Astrocyte (in vitro differentiated cells and primary cell): Measurements from ENCODE around the gene CHRM2. TPM values are rescaled to one million over a fixed set of nuclear protein-coding genes. Genes with fewer than 3 reads are reported as not detected.
A peak's percentile ranks its signal among the peaks of the same experiment; 100 is the strongest.

Source experiments
- DNase-seq: peaks from one replicate; pipeline ENCODE4 v3.0.0-alpha.2; 2010; ENCODE audit warnings: low read depth
- FAIRE-seq: peaks from 2 replicates; lab custom pipeline; 2011; peaks lifted over from hg19 to GRCh38; lab: Jason Lieb, UNC
- H2AFZ ChIP-seq: 2 replicates; pipeline ENCODE4 v1.6.0; 2012; ENCODE audit warnings: low read depth, low read length, inconsistent platforms
- H3K27ac ChIP-seq: 2 replicates; pipeline ENCODE4 v1.5.1; 2011; ENCODE audit warnings: low read depth, low read length, inconsistent platforms
- H3K27me3 ChIP-seq: 2 replicates; pipeline ENCODE4 v1.6.0; 2011; ENCODE audit warnings: low read length, inconsistent platforms; ENCODE audit not compliant: insufficient read depth
- H3K36me3 ChIP-seq: 2 replicates; pipeline ENCODE4 v1.5.1; 2011; ENCODE audit warnings: low read length, inconsistent platforms; ENCODE audit not compliant: insufficient read depth
- H3K4me1 ChIP-seq: 2 replicates; pipeline ENCODE4 v1.5.1; 2011; ENCODE audit warnings: low read length, inconsistent platforms; ENCODE audit not compliant: insufficient read depth
- H3K4me2 ChIP-seq: 2 replicates; pipeline ENCODE4 v1.6.0; 2012; ENCODE audit warnings: low read length, inconsistent platforms
- H3K4me3 ChIP-seq: 2 replicates; pipeline ENCODE4 v1.5.1; 2011; ENCODE audit warnings: low read depth, mild to moderate bottlenecking, low read length, inconsistent platforms; ENCODE audit not compliant: insufficient read depth
- H3K79me2 ChIP-seq: 2 replicates; pipeline ENCODE4 v1.6.0; 2012; ENCODE audit warnings: mild to moderate bottlenecking, low read length, inconsistent platforms; ENCODE audit not compliant: insufficient read depth
- H3K9ac ChIP-seq: 2 replicates; pipeline ENCODE4 v1.6.0; 2012; ENCODE audit warnings: mild to moderate bottlenecking, low read length, inconsistent platforms
- H3K9me3 ChIP-seq: 2 replicates; pipeline ENCODE4 v1.5.1; 2012; ENCODE audit warnings: low read depth, mild to moderate bottlenecking, low read length, inconsistent platforms; ENCODE audit not compliant: insufficient read depth
- H4K20me1 ChIP-seq: 2 replicates; pipeline ENCODE4 v1.6.0; 2012; ENCODE audit warnings: low read length, inconsistent platforms; ENCODE audit not compliant: insufficient read depth
- H3K27ac Mint-ChIP-seq: one replicate; pipeline ENCODE4 v1.8.0; 2021; ENCODE audit warnings: mild to moderate bottlenecking, mixed read lengths; ENCODE audit not compliant: unreplicated experiment
- H3K27me3 Mint-ChIP-seq: one replicate; pipeline ENCODE4 v1.8.0; 2021; ENCODE audit warnings: low read depth, mixed read lengths; ENCODE audit not compliant: unreplicated experiment
- H3K36me3 Mint-ChIP-seq: one replicate; pipeline ENCODE4 v1.8.0; 2021; ENCODE audit warnings: low read depth, mixed read lengths; ENCODE audit not compliant: unreplicated experiment
- H3K4me1 Mint-ChIP-seq: one replicate; pipeline ENCODE4 v1.8.0; 2021; ENCODE audit warnings: low read depth, mixed read lengths; ENCODE audit not compliant: unreplicated experiment
- H3K4me3 Mint-ChIP-seq: one replicate; pipeline ENCODE4 v1.8.0; 2021; ENCODE audit warnings: mild to moderate bottlenecking, moderate library complexity, mixed read lengths; ENCODE audit not compliant: unreplicated experiment
- H3K9me3 Mint-ChIP-seq: one replicate; pipeline ENCODE4 v1.8.0; 2021; ENCODE audit warnings: mild to moderate bottlenecking, mixed read lengths; ENCODE audit not compliant: unreplicated experiment
- CTCF ChIP-seq: IDR thresholded peaks from 2 replicates; pipeline ENCODE4 v1.5.1; 2011; ENCODE audit warnings: low read depth, mild to moderate bottlenecking, inconsistent platforms, low read length, moderate library complexity; ENCODE audit not compliant: insufficient read depth
- EZH2 ChIP-seq: IDR thresholded peaks from 2 replicates; pipeline ENCODE4 v1.6.1; 2012; ENCODE audit warnings: mild to moderate bottlenecking, low read length, inconsistent platforms; ENCODE audit not compliant: insufficient read depth
- total RNA-seq: library from RNA; stranded (reverse); gene quantifications from 2 replicates; pipeline ENCODE4 v1.2.1, GENCODE V29; 2021

The CHRM2 gene
- total RNA-seq, 1 donor from 2014 or later, result not detected

DNA sequence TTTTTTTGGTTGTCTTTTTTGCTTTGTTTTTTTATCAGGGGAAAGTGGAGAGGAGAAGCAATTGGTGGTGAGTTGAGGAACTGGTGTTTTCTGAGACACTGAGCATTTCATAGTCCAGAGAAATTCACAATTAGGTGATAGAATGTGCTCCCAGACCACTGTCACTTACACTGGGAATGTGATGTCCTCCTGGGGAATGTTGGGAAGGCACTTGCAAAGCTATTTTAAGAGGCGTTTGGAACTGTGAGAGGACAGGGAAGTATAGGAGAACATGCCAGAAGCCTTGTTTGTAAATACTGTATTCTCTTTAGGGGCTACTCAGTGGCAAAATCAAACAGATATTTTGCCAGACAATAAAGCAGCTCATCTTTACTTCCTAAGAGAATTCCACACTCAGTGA lies 16.0 kb downstream of the CHRM2 start:
- H3K36me3 Mint-ChIP-seq, result no peaks in the 10 kb centered on the region
- no peak overlapping the region for H3K9ac ChIP-seq
- H3K9me3 ChIP-seq, result no peaks in the 10 kb centered on the region
- no peak overlapping the region for H3K27ac ChIP-seq
- H3K27me3 ChIP-seq, result no peaks in the 10 kb centered on the region
- no peak overlapping the region for H3K27ac Mint-ChIP-seq
- H3K4me3 ChIP-seq, result no peak overlapping the region
- H3K79me2 ChIP-seq, result no peaks in the 10 kb centered on the region
- no peaks in the 10 kb centered on the region for H3K27me3 Mint-ChIP-seq
- H3K4me3 Mint-ChIP-seq, result no peak overlapping the region
- no peak overlapping the region for H2AFZ ChIP-seq
- H3K9me3 Mint-ChIP-seq, result no peaks in the 10 kb centered on the region
- H3K4me2 ChIP-seq, result no peak overlapping the region
- no peak for TF ChIP-seq CTCF
- TF ChIP-seq EZH2, result no peak
- H3K4me1 ChIP-seq, result no peaks in the 10 kb centered on the region
- H3K4me1 Mint-ChIP-seq, result no peaks in the 10 kb centered on the region
- FAIRE-seq, result no peak
- H3K36me3 ChIP-seq, result no peaks in the 10 kb centered on the region
- no peak for DNase-seq
- no peaks in the 10 kb centered on the region for H4K20me1 ChIP-seq

GRCh38 chr7:136887317-136887716 lies 18.9 kb downstream of the CHRM2 start:
- no peak overlapping the region for H3K27ac ChIP-seq
- H2AFZ ChIP-seq, result no peak overlapping the region
- H4K20me1 ChIP-seq, result no peaks in the 10 kb centered on the region
- no peak for DNase-seq
- no peaks in the 10 kb centered on the region for H3K79me2 ChIP-seq
- no peak for FAIRE-seq
- TF ChIP-seq CTCF, result no peak
- TF ChIP-seq EZH2, result no peak
- H3K9me3 ChIP-seq, result no peaks in the 10 kb centered on the region
- Mint-ChIP-seq H3K36me3 (no peaks in the 10 kb centered on the region), H3K4me1 (no peaks in the 10 kb centered on the region), H3K27ac (no peak overlapping the region), H3K9me3 (no peaks in the 10 kb centered on the region), H3K27me3 (no peaks in the 10 kb centered on the region), H3K4me3 (no peak overlapping the region)
- H3K4me1 ChIP-seq, result no peaks in the 10 kb centered on the region
- H3K36me3 ChIP-seq, result no peaks in the 10 kb centered on the region
- H3K4me3 ChIP-seq, result no peak overlapping the region
- no peak overlapping the region for H3K4me2 ChIP-seq
- no peak overlapping the region for H3K9ac ChIP-seq
- H3K27me3 ChIP-seq, result no peaks in the 10 kb centered on the region

DNA sequence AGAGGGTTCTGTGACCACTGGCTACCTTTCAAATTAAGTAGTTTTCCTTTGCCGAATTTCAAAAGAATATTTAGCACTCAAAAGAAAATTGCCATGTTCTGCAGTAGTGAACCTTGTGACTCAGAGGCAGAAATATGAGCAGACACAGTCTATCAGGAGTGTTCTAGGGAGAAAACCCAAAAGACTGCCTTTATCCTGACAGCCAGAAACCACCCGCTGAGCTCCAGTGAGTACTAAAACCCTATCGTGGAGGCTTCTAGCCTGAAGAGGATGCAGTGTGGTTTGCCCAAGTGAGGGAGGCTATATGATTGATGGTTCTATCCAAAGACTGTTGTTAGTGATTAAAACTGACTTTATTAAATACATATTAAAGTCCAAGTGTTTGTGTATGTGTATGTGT lies 21.9 kb downstream of the CHRM2 start:
- Mint-ChIP-seq H3K4me3 (no peak overlapping the region), H3K9me3 (no peaks in the 10 kb centered on the region), H3K36me3 (no peaks in the 10 kb centered on the region), H3K4me1 (no peaks in the 10 kb centered on the region), H3K27ac (no peak overlapping the region), H3K27me3 (no peaks in the 10 kb centered on the region)
- H3K36me3 ChIP-seq, result no peaks in the 10 kb centered on the region
- no peaks in the 10 kb centered on the region for H3K9me3 ChIP-seq
- no peak overlapping the region for H3K9ac ChIP-seq
- H3K4me2 ChIP-seq, result no peak overlapping the region
- no peak for TF ChIP-seq CTCF
- no peak for TF ChIP-seq EZH2
- H3K4me3 ChIP-seq, result no peak overlapping the region
- H3K27me3 ChIP-seq, result no peaks in the 10 kb centered on the region
- no peak overlapping the region for H3K27ac ChIP-seq
- FAIRE-seq, result no peak
- peak; percentile 62 for DNase-seq
- H3K4me1 ChIP-seq, result no peaks in the 10 kb centered on the region
- H3K79me2 ChIP-seq, result no peaks in the 10 kb centered on the region
- H2AFZ ChIP-seq, result no peak overlapping the region
- H4K20me1 ChIP-seq, result no peaks in the 10 kb centered on the region
